NCI-H524 (cell line): ENCODE data around the gene MTHFD1L.
"Not testable (repeated sequence)": the region's sequence is repeated elsewhere in the genome, so short reads cannot be mapped to it uniquely, and the experiment has no call there.

Experiments used
- DNase-seq, 2 experiments: peaks; one replicate each; lab custom pipeline; 2025; lab: John Stamatoyannopoulos, UW

MTHFD1L gene

DNA sequence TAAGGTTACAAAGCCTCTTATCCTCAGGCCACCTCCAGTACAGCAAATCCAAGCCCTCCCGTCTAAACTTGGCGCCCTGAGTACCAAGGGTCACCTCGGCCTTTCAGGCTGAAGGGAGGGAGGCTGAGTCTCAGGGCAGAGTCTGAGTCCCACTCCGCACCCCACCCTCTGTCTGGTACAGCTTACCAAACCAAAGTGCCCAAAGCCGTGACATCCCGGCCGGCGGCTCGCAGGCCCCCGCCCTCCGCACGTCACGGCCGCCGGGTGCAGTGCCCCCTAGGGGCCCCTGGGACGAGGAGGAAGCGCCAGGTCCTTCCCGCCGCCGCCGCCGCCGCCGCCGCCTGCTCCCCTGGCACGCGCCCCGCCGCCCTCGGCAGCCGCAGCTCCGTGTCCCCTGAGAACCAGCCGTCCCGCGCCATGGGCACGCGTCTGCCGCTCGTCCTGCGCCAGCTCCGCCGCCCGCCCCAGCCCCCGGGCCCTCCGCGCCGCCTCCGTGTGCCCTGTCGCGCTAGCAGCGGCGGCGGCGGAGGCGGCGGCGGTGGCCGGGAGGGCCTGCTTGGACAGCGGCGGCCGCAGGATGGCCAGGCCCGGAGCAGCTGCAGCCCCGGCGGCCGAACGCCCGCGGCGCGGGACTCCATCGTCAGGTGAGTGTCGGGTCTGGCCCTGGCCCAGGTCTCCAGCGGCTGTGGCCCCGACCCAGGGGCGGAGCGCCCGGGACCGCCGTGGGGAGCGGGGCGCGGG is at the start of gene MTHFD1L:
Gene MTHFD1L (plus strand): TSS at position 297 of the 741 bp plus-strand sequence. CDS start 121 bp downstream, at position 418.
- DNase-seq: peak; percentile 71 to 80

DNA sequence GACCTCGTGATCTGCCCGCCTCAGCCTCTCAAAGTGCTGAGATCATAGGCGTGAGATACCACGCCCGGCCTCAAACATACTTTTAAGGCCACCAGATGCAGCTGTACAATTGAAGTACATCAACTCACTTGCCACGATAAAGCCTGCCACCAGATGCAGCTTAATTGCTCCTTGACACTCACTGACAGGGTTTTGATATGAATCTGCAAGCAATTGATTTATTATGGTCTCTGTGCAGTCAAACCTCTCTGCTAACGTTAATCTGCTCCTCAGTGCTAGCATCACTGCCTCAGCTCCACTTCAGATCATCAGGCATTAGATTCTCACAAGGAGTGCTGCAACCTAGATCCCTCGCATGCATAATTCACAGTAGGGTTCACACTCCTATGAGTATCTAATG is 48.9 kb upstream of the MTHFD1L start:
- DNase-seq: peak; percentile 56 to 84

DNA sequence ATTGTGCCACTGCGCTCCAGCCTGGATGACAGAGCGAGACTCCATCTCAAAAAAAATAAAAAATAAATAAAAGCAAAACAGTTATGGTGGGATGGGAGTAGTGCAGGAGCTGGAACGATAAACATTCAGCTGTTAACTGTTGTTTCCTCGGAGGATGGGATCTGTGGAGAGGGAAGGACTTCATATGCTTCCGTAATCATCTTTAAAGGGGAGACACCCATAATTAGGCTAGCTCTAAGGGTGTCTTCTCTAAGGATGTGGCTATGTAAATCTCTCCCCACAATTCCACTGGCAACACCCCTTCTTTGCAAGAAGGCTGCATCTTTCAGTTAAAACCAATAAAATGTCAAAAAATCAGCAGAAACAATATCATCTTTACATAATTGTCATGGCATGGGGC is 42.6 kb upstream of the MTHFD1L start:
- no peak for DNase-seq

- DNase-seq: no peak
Observed at GRCh38 chr6:150826788-150827187, 38.7 kb upstream of the MTHFD1L start.

- not testable (repeated sequence) for DNase-seq
Observed at GRCh38 chr6:150828107-150828506, 37.4 kb upstream of the MTHFD1L start.

GRCh38 chr6:150830439-150831165 is 34.9 kb upstream of the MTHFD1L start:
- no peak for DNase-seq

GRCh38 chr6:150831577-150831976 is 33.9 kb upstream of the MTHFD1L start:
- DNase-seq: no peak

- DNase-seq: no peak
Observed at GRCh38 chr6:150835620-150836019, 29.9 kb upstream of the MTHFD1L start.

- DNase-seq: no peak
Observed at GRCh38 chr6:150840185-150840584, 25.3 kb upstream of the MTHFD1L start.

DNA sequence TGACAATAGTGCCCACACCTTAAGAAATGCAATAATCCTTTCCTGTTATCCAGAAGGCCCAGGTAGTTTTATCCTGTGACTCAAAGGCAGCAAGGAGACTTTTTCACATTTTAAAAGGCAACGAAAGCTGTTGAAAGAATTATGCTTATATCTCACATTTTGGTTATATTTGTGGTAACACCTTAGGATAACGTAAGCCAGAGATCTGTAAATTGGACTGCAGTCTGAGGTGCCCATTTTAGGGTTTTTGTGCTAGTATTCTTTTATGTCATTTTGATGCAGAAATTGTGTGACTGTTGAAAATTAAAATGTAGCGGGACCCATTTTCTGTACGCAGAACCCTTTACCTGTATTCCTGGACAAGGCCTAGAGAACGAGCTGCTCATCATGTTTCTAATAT is 24.3 kb upstream of the MTHFD1L start:
- no peak for DNase-seq

DNA sequence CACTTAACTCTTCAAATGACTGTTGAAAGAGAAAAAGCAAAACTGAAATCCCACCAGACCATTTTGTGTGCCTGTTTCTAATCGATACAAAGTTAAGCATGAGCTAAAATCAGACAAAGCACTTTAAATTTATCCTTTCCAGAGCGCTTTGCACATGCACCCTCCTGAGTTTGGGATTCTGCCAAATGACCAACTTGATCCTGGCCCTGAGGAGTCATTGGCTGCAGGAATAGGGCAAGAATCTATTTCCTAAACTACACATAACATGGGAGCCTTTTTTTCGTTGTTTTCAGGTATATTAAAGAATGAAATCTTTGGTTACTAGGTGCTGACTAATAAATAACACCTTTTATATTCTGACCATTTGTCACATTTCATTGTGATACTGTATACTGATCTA is 23.8 kb upstream of the MTHFD1L start:
- DNase-seq: no peak

GRCh38 chr6:150844371-150844770 is 21.1 kb upstream of the MTHFD1L start:
- DNase-seq: no peak

GRCh38 chr6:150846641-150847040 is 18.9 kb upstream of the MTHFD1L start:
- DNase-seq: no peak

GRCh38 chr6:150848400-150848799 is 17.1 kb upstream of the MTHFD1L start:
- no peak for DNase-seq

DNA sequence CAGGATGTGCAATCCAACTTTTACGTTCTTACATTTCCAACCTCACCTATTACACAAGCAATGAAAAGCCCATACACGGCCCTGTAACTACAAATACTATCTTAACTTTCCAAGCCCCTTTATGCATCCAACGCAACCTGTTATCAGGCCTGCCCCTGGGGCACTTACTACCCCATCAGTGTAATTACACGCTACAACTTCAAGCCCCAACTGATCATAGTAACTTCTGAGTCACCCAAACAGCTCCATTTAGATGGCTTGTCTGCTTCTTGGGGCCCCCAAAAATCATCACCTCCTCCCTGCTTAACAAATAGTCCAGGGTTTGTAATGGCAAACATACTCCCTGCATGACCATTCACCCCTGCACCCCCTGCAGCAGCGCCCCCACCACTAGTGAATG is 11.1 kb upstream of the MTHFD1L start:
- not testable (repeated sequence) for DNase-seq

GRCh38 chr6:150855171-150855570 is 10.3 kb upstream of the MTHFD1L start:
- not testable (repeated sequence) for DNase-seq

- DNase-seq: no peak
Observed at GRCh38 chr6:150857062-150857944, 8.2 kb upstream of the MTHFD1L start.

GRCh38 chr6:150857945-150858308 is 7.6 kb upstream of the MTHFD1L start:
- DNase-seq: no peak

DNA sequence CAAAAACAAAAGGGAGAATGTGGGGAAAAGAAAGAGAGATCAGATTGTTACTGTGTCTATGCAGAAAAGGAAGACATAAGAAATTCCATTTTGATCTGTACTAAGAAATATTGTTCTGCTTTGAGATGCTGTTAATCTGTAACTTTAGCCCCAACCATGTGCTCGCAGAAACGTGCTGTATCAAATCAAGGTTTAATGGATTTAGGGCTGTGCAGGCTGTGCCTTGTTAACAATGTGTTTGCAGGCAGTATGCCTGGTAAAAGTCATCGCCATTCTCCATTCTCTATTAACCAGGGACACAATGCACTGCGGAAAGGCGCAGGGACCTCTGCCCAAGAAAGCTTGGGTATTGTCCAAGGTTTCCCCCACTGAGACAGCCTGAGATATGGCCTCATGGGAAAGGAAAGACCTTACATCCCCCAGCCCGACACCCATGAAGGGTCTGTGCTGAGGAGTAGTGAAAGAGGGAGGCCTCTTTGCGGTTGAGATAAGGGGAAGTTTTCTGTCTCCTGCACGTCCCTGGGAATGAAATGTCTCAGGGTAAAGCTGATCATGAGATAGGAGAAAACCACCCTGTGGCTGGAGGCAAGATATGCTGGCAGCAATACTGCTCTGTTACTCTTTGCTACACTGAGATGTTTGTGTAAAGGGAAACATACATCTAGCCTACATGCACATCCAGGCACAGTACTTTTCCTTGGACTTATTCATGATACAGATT is 3.9 kb upstream of the MTHFD1L start:
- not testable (repeated sequence) for DNase-seq

GRCh38 chr6:150863213-150863928 is 2.1 kb upstream of the MTHFD1L start:
- DNase-seq: no peak

DNA sequence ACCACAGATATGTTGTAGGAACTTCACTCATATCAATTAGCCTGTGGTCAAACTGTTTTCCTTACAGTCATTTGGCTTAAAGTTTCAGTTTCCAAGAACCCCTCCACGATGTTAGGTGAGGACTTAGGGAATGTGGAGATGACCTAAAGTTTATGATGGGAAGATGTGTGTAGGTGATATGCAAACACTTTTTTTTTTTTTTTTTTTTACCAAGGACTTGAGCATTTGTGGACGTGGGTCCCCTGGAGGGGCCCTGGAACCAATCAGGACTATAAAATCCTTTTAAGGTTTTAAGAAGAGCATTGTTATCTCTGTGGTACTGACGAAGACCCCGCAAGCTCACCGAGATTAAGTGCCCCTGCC is 478 bp upstream of the MTHFD1L start:
- peak in 1 of 2 experiments; percentile 48 for DNase-seq
